ENCODE results near the gene AOX1.
A peak's percentile ranks its signal among the peaks of the same experiment; 100 is the strongest.

AOX1 gene

GRCh38 chr2:200700856-200701255, 115.0 kb downstream of the AOX1 start:
- no peak for DNase-seq (ENCODE audit: low read depth, low spot score)
- no peak overlapping the region for H3K4me3 ChIP-seq (ENCODE audit: low read depth, low read length)
- in situ Hi-C loops (cut with HindIII; ENCODE audit: low sequenced_read_pairs), result no loop called here
- no peak for TF ChIP-seq CTCF (IDR thresholded peaks at IDR 0.05; ENCODE audit: low read depth, low read length)

- no peak for DNase-seq (ENCODE audit: low read depth, low spot score)
- in situ Hi-C loops (cut with HindIII; ENCODE audit: low sequenced_read_pairs), result no loop called here
- TF ChIP-seq CTCF (IDR thresholded peaks at IDR 0.05; ENCODE audit: low read depth, low read length), result no peak
- no peak overlapping the region for H3K4me3 ChIP-seq (ENCODE audit: low read depth, low read length)
These were observed 116.2 kb downstream of the AOX1 start for GRCh38 chr2:200702044-200702443.

- no peak for TF ChIP-seq CTCF (IDR thresholded peaks at IDR 0.05; ENCODE audit: low read depth, low read length)
- in situ Hi-C loops (cut with HindIII; ENCODE audit: low sequenced_read_pairs), result no loop called here
- H3K4me3 ChIP-seq (ENCODE audit: low read depth, low read length), result no peak overlapping the region
- DNase-seq (ENCODE audit: low read depth, low spot score), result no peak
These were observed 116.9 kb downstream of the AOX1 start for GRCh38 chr2:200702646-200703118.

GRCh38 chr2:200703127-200703925, 117.5 kb downstream of the AOX1 start:
- H3K4me3 ChIP-seq (ENCODE audit: low read depth, low read length), result no peak overlapping the region
- in situ Hi-C loops (cut with HindIII; ENCODE audit: low sequenced_read_pairs), result no loop called here
- peak; percentile 56 for TF ChIP-seq CTCF (IDR thresholded peaks at IDR 0.05; ENCODE audit: low read depth, low read length)
- DNase-seq (ENCODE audit: low read depth, low spot score), result peak; percentile 85

- DNase-seq (ENCODE audit: low read depth, low spot score), result no peak
- H3K4me3 ChIP-seq (ENCODE audit: low read depth, low read length), result no peak overlapping the region
- in situ Hi-C loops (cut with HindIII; ENCODE audit: low sequenced_read_pairs), result no loop called here
- TF ChIP-seq CTCF (IDR thresholded peaks at IDR 0.05; ENCODE audit: low read depth, low read length), result no peak
These were observed 118.3 kb downstream of the AOX1 start for GRCh38 chr2:200703926-200704637.

GRCh38 chr2:200705305-200706041, 119.7 kb downstream of the AOX1 start:
- in situ Hi-C loops (cut with HindIII; ENCODE audit: low sequenced_read_pairs), result no loop called here
- no peak overlapping the region for H3K4me3 ChIP-seq (ENCODE audit: low read depth, low read length)
- peak; percentile 46 for TF ChIP-seq CTCF (IDR thresholded peaks at IDR 0.05; ENCODE audit: low read depth, low read length)
- DNase-seq (ENCODE audit: low read depth, low spot score), result no peak

Measured in astrocyte of the spinal cord (primary cell).